DMS153 (cell line): ENCODE measurements around the gene ESPL1.
"Not testable (repeated sequence)": the region's sequence is repeated elsewhere in the genome, so short reads cannot be mapped to it uniquely, and the experiment has no call there.

ENCODE experiments used
- DNase-seq: peaks from one replicate; lab custom pipeline; 2025; lab: John Stamatoyannopoulos, UW

The ESPL1 gene

GRCh38 chr12:53299101-53299453 lies 31.0 kb downstream of the ESPL1 start:
- DNase-seq = no peak

- DNase-seq = peak; percentile 84
These were observed 31.5 kb downstream of the ESPL1 start, which contains the start of gene MYG1 for GRCh38 chr12:53299454-53300180. MYG1 (plus strand) TSS chr12:53299695; CDS start chr12:53299738, 43 bp downstream.

GRCh38 chr12:53300187-53300586 lies 32.1 kb downstream of the ESPL1 start:
- DNase-seq = no peak

GRCh38 chr12:53302903-53303302 lies 34.8 kb downstream of the ESPL1 start:
- DNase-seq = no peak

GRCh38 chr12:53306826-53307225 lies 38.7 kb downstream of the ESPL1 start:
- no peak for DNase-seq

GRCh38 chr12:53308276-53308675 lies 40.2 kb downstream of the ESPL1 start:
- DNase-seq = no peak

- DNase-seq = no peak
These were observed 45.9 kb downstream of the ESPL1 start for GRCh38 chr12:53313996-53314395.

- DNase-seq = no peak
These were observed 52.5 kb downstream of the ESPL1 start for GRCh38 chr12:53320352-53321195.

GRCh38 chr12:53324113-53324778 lies 56.1 kb downstream of the ESPL1 start:
- no peak for DNase-seq

- peak; percentile 60 for DNase-seq
These were observed 56.8 kb downstream of the ESPL1 start for GRCh38 chr12:53324779-53325510.

GRCh38 chr12:53325511-53326061 lies 57.5 kb downstream of the ESPL1 start:
- no peak for DNase-seq

GRCh38 chr12:53326460-53327185 lies 58.5 kb downstream of the ESPL1 start:
- DNase-seq = no peak

- no peak for DNase-seq
These were observed 59.4 kb downstream of the ESPL1 start for GRCh38 chr12:53327435-53328042.

- no peak for DNase-seq
These were observed 59.9 kb downstream of the ESPL1 start for GRCh38 chr12:53328043-53328435.

GRCh38 chr12:53330671-53331070 lies 62.6 kb downstream of the ESPL1 start:
- no peak for DNase-seq

GRCh38 chr12:53332339-53332738 lies 64.2 kb downstream of the ESPL1 start:
- not testable (repeated sequence) for DNase-seq

- DNase-seq = no peak
These were observed 64.6 kb downstream of the ESPL1 start for GRCh38 chr12:53332744-53333143.

GRCh38 chr12:53333289-53333688 lies 65.2 kb downstream of the ESPL1 start:
- no peak for DNase-seq

- no peak for DNase-seq
These were observed 65.7 kb downstream of the ESPL1 start for GRCh38 chr12:53333845-53334244.

- no peak for DNase-seq
These were observed 66.7 kb downstream of the ESPL1 start for GRCh38 chr12:53334822-53335221.
